NCI-H526 treated with DMSO at 0.1 percent for 48 hours (cell line): ENCODE data around the gene PEBP1.

Experiments
- DNase-seq: peaks from one replicate; lab custom pipeline; 2025; lab: John Stamatoyannopoulos, UW

The PEBP1 gene

DNA sequence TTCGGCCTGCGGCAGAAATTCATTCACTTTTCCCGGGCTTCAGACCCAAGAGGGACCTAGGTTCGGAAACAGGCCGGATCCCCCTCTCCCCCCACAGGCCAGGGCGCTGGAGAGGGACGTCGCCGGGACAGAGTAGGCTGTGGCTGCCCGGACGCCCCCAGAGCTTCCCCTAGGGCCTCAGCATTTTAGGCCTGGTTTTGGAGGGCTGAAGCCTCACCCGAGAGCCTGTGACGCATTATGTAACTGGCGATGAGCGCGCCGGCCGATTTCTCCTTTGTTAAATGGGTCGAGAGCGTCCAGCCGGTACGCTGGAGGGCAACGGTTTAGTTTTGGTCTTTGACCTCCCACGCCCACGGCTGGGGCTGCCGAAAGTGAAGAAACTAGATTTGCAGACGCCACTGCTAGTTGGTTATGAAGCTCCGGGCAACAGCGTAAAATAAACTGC lies 657 bp downstream of the PEBP1 start:
- peak; percentile 43 for DNase-seq

DNA sequence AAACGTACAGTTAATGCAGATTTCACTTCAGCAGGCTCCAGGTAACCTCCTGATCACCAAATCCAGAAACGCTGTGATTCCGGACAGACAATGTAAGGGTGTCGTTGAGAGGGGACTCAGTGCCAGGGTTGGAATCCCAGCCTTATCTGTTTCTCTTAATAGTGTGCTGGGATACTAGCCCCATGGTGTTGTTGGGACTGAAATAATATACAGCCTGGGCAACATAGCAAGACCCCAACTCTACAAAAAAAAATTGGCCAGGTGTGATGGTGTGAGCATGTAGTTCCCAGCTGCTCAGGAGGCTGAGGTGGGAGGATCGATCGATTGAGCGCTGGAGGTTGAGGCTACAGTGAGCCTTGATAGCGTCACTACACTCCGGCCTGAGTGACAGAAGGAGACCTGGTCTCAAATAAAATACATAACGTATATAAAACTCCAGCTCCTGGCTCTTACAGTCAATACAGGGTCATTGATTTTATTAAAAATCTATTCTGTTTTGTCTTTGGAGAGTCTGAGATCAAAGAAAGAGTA lies 1.3 kb downstream of the PEBP1 start:
- DNase-seq = no peak

DNA sequence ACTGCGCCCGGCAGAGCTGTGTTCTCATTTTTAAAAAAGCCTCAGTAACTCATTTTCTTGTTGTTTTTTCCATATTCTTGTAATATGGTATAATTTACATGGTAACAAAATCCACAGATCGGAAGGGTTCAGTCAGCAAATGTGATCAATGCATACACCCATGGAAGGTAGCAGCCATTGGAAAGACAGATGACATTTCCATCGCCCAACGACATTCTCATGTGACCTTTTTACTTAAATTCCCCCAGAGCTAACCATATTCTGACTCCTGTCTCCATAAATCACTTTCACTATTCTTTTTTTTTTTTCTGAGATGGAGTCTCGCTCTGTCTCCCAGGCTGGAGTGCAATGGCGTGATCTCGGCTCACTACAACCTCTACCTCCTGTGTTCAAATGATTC lies 4.9 kb downstream of the PEBP1 start:
- DNase-seq = no peak

DNA sequence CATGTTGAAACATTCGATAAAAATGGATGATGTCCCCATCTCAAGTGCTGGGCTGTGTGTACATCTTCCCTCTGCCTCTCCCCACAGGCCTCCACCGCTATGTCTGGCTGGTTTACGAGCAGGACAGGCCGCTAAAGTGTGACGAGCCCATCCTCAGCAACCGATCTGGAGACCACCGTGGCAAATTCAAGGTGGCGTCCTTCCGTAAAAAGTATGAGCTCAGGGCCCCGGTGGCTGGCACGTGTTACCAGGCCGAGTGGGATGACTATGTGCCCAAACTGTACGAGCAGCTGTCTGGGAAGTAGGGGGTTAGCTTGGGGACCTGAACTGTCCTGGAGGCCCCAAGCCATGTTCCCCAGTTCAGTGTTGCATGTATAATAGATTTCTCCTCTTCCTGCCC lies 8.6 kb downstream of the PEBP1 start:
- no peak for DNase-seq

DNA sequence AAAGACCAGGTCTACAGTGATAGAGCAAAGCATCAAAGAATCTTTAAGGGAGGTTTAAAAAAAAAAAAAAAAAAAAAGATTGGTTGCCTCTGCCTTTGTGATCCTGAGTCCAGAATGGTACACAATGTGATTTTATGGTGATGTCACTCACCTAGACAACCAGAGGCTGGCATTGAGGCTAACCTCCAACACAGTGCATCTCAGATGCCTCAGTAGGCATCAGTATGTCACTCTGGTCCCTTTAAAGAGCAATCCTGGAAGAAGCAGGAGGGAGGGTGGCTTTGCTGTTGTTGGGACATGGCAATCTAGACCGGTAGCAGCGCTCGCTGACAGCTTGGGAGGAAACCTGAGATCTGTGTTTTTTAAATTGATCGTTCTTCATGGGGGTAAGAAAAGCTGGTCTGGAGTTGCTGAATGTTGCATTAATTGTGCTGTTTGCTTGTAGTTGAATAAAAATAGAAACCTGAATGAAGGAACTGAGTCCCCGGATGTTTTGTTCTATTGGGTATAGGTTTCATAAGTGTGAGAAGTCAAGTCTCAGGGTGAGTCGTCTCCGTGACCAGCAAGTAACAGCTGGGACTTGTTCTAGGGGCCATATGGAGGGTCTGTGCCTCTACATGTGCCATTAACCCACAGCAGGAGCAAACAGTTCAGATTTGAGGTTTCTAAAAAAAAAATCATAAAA lies 9.3 kb downstream of the PEBP1 start:
- no peak for DNase-seq

DNA sequence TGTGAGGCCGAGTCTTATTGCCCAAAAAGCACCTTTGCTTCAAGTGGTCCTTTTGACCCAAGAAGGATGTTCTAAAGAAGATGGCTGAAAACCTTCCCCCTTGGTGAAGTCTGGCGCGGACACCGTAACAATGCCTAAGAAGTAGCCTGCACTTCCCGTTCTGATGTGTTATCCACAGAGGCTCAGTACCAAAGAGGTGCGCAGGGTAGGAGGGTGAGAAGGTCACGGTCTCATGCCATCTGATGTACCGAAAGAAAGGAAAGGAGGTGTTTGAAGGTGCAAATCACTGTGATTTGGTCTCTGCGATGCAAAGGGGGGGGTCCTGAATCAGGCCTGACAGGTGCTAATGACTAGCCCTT lies 9.9 kb downstream of the PEBP1 start:
- DNase-seq = no peak

DNA sequence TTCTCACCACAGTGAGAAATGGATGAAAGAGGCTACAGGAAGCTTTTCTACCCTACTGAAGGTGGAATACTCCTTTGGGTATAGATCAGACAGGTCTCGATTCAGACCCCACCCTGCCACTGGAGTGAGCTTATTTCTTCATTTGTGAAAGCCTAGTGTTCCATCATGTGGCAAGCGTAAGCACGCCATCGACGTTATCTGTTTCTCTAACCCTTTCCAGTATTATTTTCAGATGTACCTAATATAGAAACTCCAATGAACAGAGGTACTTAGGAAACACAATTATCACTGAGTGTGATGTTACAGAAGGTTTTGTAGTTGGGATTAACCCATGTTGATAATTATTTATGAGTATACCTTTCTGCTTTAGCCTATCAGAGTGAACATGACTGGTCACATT lies 12.4 kb downstream of the PEBP1 start:
- no peak for DNase-seq

DNA sequence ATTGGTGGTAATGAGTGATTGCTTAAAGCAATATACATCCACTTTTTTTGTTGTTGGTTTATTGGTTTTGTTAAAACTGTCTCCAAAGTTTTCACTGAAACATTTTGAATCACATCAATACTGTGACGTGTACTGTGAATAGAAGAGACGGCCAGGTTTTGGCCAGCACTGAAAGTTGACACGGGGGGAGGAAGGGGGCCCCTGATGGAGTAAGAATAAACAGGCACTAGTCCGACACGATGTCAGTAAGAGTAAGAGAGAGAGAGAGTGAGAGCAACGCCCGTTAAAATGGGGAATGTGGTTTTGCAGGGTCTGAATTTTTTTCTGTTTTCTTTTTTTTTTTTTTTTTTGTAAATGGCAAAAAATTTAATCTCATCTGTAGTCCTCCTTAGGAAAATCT lies 14.7 kb downstream of the PEBP1 start:
- no peak for DNase-seq

DNA sequence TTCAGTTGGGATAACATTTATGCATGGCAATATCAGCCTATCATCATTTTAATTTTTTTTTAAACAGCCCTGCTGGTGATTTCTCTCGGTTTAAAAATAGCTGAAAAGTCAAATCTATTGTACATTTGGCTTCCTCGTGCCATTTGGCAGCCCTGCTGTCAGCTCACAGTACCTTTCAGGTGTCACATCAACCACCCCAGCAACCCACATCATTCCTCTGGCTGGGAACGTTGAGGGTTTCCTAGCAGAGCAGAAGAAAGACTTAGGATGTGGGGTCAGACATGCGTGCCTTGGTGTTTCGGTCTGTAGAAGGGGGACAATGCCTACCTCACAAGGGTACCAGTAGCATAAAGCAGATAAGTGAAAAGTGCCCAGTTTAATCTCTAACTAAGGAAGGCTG lies 15.8 kb downstream of the PEBP1 start:
- no peak for DNase-seq

DNA sequence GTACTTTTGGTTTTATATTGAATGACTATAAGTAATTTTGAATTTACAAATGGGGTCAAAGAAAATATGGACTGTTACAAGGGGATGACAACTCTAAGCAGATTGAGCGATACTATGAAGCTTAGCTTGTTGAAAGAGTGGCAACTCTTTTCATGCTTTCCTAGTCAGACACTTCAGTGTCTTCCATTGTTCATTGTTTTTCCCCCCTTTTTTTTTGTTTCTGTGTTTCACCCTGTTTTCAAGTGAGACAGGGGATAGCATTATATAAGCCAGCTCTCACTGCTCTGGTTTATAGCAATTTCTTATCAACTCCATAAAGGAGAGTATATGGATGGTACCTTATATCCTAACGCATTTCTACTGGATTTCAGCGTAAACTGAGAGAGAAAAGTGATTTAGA lies 24.6 kb downstream of the PEBP1 start:
- no peak for DNase-seq

DNA sequence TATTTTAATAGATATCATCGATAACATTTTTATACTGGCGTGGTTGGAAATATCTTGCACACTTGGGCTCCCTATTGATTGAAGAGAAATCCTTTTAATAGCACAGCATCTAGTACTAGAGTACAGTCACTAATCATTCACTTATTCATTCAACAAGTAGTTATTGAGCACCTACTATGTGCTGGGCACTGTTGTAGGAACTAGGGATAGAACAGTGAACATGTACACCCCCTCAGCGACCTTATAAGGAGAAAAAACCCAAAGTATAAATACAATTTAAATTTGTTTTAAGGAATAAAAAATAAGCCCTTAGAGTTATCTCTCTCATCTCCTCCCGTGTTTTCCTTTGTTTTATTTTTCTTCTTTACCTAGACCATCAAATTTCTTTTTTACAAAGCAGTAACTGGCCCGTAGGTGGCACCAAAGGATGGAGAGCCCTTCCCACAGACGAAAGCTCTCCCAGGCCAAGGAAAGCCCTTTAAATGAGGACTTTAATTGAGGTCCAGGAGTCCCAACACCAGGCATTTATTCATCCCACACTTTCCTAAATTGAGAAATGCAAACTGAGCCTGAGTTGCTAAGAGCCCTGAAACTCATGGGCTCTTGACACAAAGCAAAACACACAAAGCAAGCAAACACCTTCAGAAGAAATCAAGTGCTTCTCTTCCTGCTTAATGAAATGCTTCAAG lies 29.0 kb downstream of the PEBP1 start:
- no peak for DNase-seq

DNA sequence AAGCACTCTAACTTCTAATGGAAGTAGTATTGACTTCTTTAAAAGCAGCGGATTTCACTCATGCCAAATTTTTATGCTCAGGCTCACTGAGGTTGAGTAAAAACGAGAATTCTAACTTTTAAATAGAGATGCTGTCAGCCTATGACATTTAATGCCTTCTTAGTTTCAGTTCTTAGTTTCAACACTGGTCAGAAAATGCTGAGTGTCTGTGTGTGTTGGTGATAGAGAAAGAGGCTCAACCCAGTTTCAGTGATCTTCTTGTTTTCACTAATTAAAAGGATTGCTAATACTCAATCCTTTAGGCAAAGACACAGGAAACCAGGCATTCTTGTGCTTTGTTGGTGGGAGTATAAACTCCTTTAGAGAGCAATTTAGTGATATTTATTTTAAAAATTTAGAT lies 31.0 kb downstream of the PEBP1 start:
- DNase-seq = no peak

DNA sequence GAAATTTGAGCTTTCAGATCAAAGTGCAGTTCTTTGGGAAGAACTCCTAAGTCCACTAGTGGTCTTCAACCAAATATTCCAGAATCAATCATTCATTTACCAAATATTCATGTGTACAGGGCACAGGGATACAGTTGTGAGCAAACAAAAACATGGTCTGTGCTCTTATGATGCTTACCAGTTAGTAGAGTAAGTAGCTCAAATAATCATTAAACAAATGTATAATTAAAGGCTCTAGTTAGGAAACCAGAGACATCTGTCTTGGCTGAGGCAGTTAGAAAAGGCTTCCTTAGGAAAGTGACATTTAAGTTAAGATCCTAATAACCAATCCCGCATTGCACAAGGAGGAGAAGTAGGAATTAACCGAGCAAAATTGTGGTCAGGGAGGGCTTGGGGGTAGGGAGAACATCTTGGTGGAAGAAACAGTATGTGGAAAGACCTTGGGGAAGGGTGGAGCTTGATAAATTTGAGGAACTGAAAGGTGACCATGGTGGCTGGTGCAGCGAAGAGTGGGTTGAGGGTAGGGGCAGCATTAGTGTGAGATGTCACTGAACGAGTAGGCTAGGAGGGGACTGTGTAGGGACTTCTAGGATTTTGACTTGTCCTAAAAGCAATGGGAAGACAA lies 40.0 kb downstream of the PEBP1 start:
- no peak for DNase-seq

DNA sequence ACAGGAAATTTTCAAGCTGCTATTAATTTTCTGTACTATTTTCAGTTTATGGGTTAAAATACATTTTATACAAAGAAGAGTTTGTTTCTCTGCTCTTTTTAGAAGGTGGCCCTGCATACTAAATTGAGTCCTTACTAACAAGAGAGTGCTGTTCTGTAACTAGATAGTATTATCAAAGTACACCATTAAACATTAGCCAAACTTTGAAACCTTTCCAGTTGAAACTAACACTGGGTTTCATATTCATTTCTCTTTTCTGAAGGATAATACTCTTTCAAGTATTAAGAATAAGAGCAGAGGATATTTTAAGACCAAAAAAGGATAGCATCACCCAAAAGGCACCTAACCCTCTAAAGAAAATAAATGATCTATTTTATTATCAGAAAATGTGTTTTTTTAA lies 47.2 kb downstream of the PEBP1 start:
- DNase-seq = no peak

DNA sequence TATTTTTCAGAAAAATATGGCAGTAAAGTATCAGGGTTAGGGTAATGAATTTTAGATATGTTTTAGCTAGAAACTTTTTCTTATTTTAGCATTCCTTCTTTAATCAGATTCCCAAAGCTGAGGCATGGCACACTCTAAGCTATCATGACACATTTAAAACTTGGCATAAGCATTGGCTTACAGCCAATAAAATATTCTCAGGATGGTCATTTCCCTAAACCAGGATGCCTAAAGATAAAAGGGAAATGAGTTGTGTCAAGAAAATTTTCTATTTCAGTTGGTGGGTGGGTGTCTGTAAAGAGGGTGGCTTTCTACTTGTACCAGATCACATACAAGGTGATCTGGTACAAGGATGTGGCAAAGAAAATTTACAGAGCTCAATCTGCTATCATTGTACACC lies 47.8 kb downstream of the PEBP1 start:
- no peak for DNase-seq

DNA sequence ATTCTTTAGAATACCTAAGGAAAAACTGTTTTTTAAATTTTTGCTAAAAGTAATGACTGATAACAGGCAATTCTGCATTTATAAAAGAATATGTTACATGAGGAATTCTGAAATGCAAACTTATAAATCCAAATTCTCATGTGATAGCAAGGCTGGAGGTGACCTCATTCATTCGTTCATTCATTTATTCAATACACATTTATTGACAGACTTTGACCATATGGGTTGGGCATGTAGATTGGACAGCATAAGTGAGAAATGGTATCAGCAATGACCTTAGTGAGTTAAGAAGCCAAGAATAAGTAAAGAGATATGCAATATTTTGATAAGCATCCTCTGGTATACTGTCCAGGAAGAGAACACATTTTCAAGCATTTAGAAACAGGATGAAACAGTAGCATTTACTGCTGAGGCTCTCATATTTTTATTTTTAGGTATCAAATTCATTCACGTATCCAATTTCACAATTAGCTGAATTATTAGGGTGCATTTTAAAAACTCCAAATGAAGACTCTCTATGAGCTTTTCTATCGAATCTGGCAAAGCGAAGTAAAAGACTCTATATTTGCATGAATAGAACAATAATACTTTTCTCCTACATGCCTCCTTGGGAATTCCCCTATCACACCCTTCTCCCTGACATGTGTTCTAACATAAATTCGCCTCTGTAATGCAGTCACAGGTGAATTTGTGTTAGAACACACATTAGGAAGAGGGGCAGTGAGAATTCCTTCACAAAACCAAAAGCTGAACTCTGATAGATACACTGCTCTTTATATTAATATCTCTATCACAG lies 49.9 kb downstream of the PEBP1 start:
- no peak for DNase-seq

DNA sequence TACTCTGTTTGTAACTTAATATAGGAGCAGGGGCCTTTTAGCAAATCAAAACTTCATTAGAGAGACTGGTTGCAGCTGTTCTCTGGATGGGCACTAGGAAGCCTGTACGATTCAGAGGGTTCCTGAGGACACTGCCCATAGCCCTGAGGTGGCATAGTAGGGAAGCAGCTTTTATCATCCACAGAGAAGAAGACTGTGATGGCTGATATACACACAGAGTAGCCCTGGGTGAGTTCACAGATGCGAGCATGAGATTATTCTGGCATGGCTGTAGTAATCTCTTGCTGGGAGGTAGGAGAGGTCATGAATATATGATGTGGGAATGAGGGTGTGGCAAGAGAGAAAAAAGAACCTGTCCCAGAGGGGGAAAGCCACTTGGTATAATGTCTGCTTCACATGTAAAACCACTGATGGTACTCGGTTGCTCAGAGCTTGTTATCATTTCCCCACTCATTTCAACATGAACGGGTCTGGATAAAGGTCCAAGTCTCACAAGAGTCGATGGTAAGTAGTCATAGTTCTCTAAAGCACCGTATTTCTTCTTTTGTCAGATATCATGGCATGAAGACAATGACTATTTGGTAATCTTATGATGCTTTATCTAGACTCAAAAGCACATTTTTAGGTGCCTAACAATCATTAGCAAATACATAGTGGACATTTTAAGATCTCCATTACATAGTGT lies 52.0 kb downstream of the PEBP1 start:
- no peak for DNase-seq

DNA sequence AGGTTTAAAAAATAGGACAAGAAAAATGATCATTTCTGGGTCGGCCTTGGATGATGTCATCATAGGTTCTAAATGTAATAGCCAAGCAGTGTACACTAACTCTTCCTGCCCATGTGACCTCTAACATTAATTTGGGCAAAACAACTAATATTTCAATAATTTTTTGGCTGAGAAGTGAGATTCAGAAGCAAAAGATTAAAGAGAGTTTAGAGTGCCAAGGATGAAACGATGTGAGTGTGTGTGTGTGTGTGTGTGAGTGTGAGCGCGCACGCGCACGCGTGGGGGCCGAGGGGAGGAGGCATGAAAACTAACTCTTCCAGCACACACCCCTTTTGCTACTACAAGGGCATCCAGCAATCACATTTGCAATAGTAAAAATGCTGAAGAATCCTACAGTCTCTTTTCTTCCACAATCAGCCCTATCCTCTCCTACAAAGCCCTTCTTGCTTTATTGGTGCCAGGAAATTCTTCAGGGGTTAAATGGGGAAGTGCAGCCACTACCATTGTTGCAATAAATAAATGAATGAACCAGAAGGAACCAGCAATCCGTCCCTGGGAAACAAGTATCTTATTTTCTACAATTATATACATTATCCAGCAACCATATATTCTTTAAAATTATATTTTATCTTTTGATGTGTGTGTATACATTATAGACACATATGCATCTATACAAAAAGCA lies 52.9 kb downstream of the PEBP1 start:
- peak; percentile 19 for DNase-seq

DNA sequence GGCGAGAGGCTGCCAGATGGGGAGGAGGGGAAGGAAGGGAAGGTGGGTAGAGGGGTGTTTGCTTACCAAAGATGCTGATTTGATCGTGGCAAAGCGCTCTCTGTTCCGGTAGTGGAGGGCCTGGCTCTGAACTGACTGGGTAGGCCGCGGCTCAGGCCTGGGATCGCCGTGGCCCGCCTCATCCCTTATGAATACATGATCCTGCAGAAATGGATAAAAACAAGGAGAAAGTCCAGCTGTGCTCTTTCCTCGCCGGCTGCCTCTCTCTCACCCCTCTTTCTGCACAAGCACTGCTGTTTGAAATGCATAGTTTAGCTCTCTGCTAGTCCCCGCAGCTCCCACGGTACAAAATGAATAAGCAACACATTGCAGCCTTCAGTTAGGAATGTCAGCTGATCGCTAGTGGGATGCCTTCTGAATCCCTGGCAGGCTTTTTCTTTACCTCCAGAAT lies 53.8 kb downstream of the PEBP1 start:
- DNase-seq = peak; percentile 74

DNA sequence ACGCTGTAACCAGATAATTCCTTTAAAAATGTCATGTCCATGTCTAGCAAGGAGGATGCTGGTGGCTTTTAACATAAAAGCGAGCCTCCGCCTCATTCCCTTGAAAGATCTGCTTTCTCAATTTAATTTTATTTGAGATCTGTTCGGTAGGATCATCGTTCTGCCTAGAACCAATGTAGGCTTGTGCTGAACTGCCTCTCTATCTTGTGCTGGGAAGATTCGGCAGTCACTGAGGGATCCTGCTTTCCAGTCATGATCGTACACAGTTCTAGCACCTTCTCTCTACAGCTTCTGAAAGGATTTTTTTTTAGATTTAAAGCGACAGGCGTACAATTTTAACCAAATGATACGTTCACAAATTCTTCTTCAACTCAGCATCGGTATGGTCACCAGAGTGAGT lies 54.3 kb downstream of the PEBP1 start:
- peak; percentile 56 for DNase-seq

DNA sequence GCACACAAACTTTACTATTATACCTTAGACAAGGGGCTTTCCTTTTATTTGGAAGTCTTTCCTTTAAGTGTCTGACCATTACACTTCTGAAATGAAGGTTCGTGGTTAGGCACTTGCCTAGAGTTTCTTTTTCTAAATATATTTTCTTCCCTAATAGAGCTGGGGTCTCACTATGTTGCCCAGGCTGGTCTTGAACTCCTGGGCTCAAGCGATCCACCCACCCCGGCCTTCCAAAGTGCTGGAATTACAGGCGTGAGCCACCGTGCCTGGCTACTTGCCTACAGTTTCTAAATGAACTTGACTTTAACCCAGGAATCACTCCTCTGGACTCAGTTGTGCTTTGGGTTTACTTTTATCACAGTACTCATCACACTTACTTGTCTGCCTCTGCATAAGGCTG lies 57.6 kb downstream of the PEBP1 start:
- no peak for DNase-seq
